HG03520 (cell line): ENCODE measurements around the gene KATNIP.
A peak's percentile ranks its signal among the peaks of the same experiment; 100 is the strongest.
"Not testable (repeated sequence)": the region's sequence is repeated elsewhere in the genome, so short reads cannot be mapped to it uniquely, and the experiment has no call there.

Experiments
- ATAC-seq: cut with Tn5 transposase; IDR thresholded peaks from one replicate; pipeline ENCODE4 v1.9.1; 2021; ENCODE audit warnings: mild to moderate bottlenecking, moderate library complexity; ENCODE audit not compliant: unreplicated experiment

KATNIP gene

GRCh38 chr16:27534256-27534655, 15.7 kb upstream of the KATNIP start:
- no peak for ATAC-seq

GRCh38 chr16:27538528-27538927, 11.4 kb upstream of the KATNIP start:
- no peak for ATAC-seq

DNA sequence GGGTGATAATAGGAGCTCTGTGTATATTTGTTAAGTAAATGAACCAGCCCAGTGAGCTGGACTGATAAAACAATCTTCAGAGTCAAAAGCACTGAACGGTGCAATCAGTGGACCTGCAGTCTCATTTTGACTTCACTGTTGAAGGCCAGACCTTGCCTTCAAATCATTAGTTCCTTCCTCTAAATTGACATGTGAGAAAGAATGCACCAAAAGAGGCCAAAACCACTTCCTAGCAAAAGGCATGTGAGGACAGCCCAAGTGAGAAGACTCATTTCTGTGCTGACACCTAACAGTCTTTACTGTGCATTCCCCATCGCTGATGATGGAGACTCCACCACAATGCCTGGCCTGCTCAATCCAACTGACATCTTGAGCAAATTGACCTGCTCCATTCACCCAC, 10.8 kb upstream of the KATNIP start:
- no peak for ATAC-seq

GRCh38 chr16:27539636-27540035, 10.3 kb upstream of the KATNIP start:
- no peak for ATAC-seq

DNA sequence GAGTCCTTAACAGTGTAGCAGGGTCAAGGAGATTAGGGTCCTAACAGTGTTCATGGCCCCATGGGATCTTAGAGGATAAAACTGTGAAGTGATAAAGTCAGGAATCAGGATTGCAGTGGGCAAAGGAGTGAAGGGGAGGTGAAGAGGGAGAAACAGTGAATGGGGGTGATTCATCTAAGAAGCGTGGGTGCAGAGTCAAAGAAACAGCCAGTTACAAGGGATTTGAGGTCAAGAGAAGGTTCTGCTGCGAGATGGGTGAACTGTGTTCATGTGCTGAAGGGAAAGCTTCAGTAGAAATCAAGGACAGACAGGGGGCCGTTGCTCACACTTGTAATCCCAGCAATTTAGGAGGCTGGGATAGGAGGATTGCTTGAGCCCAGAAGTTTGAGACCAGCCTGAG, 6.1 kb upstream of the KATNIP start:
- ATAC-seq: no peak

DNA sequence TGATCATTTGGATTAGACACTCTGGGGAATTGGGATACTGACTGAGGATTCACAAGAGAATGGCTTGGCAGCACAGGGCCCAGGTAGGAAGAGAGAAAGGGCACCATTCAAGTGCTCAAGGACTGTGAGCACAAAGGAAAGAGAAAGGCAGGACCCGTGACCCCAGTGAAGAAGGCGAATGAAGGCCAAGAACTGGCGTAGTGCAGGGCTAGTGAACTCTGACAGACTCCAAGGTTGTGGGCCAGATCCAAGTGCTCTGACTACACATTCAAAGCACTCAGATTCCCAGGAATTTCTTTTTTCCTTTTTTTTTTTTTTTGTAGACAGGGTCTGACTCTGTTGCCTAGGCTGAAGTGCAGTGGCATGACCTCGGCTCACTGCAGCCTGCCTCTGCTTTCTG, 5.3 kb upstream of the KATNIP start:
- no peak for ATAC-seq

GRCh38 chr16:27547134-27547533, 2.8 kb upstream of the KATNIP start:
- no peak for ATAC-seq

GRCh38 chr16:27547851-27548250, 2.1 kb upstream of the KATNIP start:
- ATAC-seq: no peak

- ATAC-seq: peak; percentile 8
Measured at GRCh38 chr16:27549464-27549745, 539 bp upstream of the KATNIP start.

DNA sequence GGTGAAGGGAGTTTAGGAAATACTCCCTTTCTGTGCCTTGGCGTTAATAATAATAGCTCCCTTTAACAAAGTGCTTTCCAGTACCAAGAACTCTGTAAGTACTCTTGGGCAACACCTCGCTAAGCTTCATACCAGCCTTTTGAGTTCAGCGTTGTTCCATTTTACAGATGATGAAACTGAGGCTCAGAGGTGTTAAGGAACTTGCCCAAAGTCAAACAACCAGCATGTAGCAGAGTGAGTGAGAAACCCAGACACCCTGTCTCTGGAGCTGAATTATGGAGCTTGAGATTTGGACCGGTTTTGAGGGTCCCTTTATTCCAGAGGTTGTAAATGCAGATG, 607 bp downstream of the KATNIP start:
- ATAC-seq: no peak

DNA sequence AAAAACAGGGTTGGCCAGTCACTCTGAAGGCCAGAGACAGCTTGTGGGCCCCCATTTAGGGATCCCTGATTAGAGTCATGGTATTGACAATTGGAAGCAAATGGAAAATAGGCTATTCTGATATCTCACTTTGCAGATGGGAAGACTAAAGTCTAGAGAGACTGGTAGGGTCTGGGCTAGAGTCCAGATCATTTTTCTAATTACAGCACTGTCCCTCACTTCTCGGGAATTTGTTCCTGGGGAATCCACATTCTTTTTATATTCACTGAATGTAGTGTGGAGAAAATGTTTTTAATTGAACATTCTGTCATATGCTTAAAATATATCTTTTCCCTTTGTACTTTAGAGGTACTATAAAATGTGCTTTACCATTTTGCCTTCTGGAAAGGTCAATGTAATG, 1.1 kb downstream of the KATNIP start:
- ATAC-seq: no peak

DNA sequence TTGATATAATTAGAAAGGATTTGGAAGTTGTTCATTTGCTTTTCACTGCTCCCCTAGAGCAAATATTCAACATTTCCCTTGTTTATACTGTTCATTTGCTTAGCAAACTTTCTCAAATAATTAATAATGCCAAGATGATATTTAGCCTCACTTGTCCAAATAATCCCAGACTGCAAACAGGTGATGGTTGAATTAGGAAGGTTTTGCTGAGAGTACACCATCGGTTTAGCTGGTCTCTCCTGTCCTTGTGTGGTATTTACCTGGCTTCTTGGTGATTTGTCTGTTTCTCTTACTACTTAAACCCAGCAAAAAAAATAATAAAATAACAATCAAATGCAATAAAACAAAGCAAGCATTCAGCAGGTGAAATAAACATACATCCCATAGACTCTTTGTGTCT, 6.5 kb downstream of the KATNIP start:
- no peak for ATAC-seq

DNA sequence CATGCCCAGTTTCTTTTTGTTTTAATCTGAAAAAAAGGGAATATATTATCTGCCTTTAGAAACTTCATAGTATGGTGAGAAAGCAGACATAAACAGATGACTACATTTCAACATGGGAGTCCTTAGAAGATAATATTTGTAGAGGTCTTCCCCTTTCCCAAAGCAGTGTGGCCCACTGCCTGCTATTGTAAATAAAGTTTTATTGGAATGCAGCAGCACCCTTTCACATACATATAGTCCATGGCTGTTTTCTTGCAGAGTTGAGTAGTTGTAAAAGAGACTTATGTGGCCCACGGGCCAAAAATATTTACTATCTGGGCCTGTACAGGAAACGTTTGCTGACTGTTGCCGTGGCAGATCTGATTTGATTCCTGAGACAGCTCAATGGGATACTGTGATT, 8.5 kb downstream of the KATNIP start:
- ATAC-seq: no peak

- ATAC-seq: no peak
Measured at GRCh38 chr16:27558932-27559331, 9.0 kb downstream of the KATNIP start.

GRCh38 chr16:27561216-27561615, 11.3 kb downstream of the KATNIP start:
- ATAC-seq: no peak

DNA sequence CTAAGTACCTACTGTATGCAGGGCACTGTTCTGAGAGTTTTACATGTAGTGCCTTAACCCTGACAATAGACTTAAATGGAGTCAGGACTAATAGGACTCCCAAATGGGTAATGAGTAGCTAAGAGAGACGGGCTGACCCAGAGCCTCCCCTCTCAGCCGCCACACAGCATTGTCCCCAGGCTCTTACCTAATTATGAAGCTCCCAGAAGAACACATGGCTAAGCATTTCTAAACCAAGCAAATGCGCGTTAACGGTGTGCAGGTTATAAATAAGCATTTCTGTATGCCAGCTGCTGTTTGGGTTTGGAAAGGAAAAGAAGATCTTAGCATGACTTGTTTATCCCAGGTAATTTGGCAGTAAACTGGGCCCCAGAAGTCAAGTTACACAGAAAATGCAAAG, 14.3 kb downstream of the KATNIP start:
- ATAC-seq: no peak

GRCh38 chr16:27566417-27566816, 16.5 kb downstream of the KATNIP start:
- ATAC-seq: no peak

GRCh38 chr16:27568077-27568476, 18.1 kb downstream of the KATNIP start:
- no peak for ATAC-seq

DNA sequence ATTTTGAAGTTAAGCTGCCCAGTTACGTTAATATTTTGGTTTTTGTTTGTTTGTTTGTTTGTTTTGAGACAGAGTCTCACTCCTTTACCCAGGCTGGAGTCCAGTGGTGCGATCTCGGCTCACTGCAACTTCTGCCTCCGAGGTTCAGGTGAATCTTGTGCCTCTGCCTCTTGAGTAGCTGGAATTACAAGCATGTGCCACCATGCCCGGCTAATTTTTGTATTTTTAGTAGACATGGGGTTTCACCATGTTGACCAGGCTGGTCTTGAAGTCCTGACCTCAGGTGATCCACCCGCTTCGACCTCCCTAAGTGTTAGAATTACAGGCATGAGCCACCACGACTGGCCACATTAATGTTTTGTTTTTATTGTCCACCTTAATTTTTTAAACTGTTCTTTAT, 21.0 kb downstream of the KATNIP start:
- not testable (repeated sequence) for ATAC-seq

GRCh38 chr16:27571433-27572326, 21.7 kb downstream of the KATNIP start:
- ATAC-seq: no peak

GRCh38 chr16:27572711-27573110, 22.8 kb downstream of the KATNIP start:
- no peak for ATAC-seq

GRCh38 chr16:27576729-27577128, 26.8 kb downstream of the KATNIP start:
- no peak for ATAC-seq
